ENCODE measurements around the gene CSNK2A1.

Gene CSNK2A1

GRCh38 chr20:573414-574296 is 30.1 kb upstream of the CSNK2A1 start:
- TF ChIP-seq POLR2AphosphoS5 (IDR thresholded peaks at IDR 0.05; ENCODE audit: low read depth, low read length) (no peak), SIN3A (IDR thresholded peaks at IDR 0.05; ENCODE audit: borderline replicate concordance, insufficient read depth, low read length) (no peak), FOXP2 (optimal IDR thresholded peaks at IDR 0.05; ENCODE audit: borderline replicate concordance, extremely low read depth, extremely low read length, insufficient read depth) (no peak), REST (IDR thresholded peaks at IDR 0.05; ENCODE audit: insufficient read depth in 1 of 2, low read depth in 2 of 2, low read length in 2 of 2) (no peak), TAF1 (IDR thresholded peaks at IDR 0.05; ENCODE audit: borderline replicate concordance, insufficient read depth, low read length) (no peak)

GRCh38 chr20:572727-573126 is 29.1 kb upstream of the CSNK2A1 start:
- TF ChIP-seq POLR2AphosphoS5 (IDR thresholded peaks at IDR 0.05; ENCODE audit: low read depth, low read length) (no peak), REST (IDR thresholded peaks at IDR 0.05; ENCODE audit: insufficient read depth in 1 of 2, low read depth in 2 of 2, low read length in 2 of 2) (no peak), TAF1 (IDR thresholded peaks at IDR 0.05; ENCODE audit: borderline replicate concordance, insufficient read depth, low read length) (no peak), SIN3A (IDR thresholded peaks at IDR 0.05; ENCODE audit: borderline replicate concordance, insufficient read depth, low read length) (no peak), FOXP2 (optimal IDR thresholded peaks at IDR 0.05; ENCODE audit: borderline replicate concordance, extremely low read depth, extremely low read length, insufficient read depth) (no peak)

GRCh38 chr20:571754-572441 is 28.3 kb upstream of the CSNK2A1 start:
- TF ChIP-seq TAF1 (IDR thresholded peaks at IDR 0.05; ENCODE audit: borderline replicate concordance, insufficient read depth, low read length), result no peak
- no peak for TF ChIP-seq REST (IDR thresholded peaks at IDR 0.05; ENCODE audit: insufficient read depth in 1 of 2, low read depth in 2 of 2, low read length in 2 of 2)
- no peak for TF ChIP-seq FOXP2 (optimal IDR thresholded peaks at IDR 0.05; ENCODE audit: borderline replicate concordance, extremely low read depth, extremely low read length, insufficient read depth)
- no peak for TF ChIP-seq POLR2AphosphoS5 (IDR thresholded peaks at IDR 0.05; ENCODE audit: low read depth, low read length)

- no peak for TF ChIP-seq FOXP2 (optimal IDR thresholded peaks at IDR 0.05; ENCODE audit: borderline replicate concordance, extremely low read depth, extremely low read length, insufficient read depth)
- TF ChIP-seq REST (IDR thresholded peaks at IDR 0.05; ENCODE audit: insufficient read depth in 1 of 2, low read depth in 2 of 2, low read length in 2 of 2), result no peak
- no peak for TF ChIP-seq SIN3A (IDR thresholded peaks at IDR 0.05; ENCODE audit: borderline replicate concordance, insufficient read depth, low read length)
- no peak for TF ChIP-seq POLR2AphosphoS5 (IDR thresholded peaks at IDR 0.05; ENCODE audit: low read depth, low read length)
- no peak for TF ChIP-seq TAF1 (IDR thresholded peaks at IDR 0.05; ENCODE audit: borderline replicate concordance, insufficient read depth, low read length)
Measured at GRCh38 chr20:568673-569415, 25.3 kb upstream of the CSNK2A1 start.

Data from PFSK-1 (cell line).